AML-193 (cell line): ENCODE data around the gene R3HDM2.

Source experiments
- DNase-seq, 2 experiments: peaks; one replicate each; lab custom pipeline; 2025; lab: John Stamatoyannopoulos, UW

The R3HDM2 gene

GRCh38 chr12:57240066-57240921 is 190.5 kb downstream of the R3HDM2 start:
- DNase-seq, result peak in 1 of 2 experiments; percentile 12

- DNase-seq, result no peak
Observed at GRCh38 chr12:57239587-57240065, 191.2 kb downstream of the R3HDM2 start.

GRCh38 chr12:57238854-57239554 is 191.8 kb downstream of the R3HDM2 start:
- DNase-seq, result peak; percentile 65 to 69

GRCh38 chr12:57237932-57238853 is 192.7 kb downstream of the R3HDM2 start:
- no peak for DNase-seq

GRCh38 chr12:57237596-57237931 is 193.3 kb downstream of the R3HDM2 start:
- DNase-seq, result no peak

GRCh38 chr12:57236925-57237595 is 193.8 kb downstream of the R3HDM2 start:
- DNase-seq, result no peak

GRCh38 chr12:57236201-57236924 is 194.5 kb downstream of the R3HDM2 start:
- no peak for DNase-seq

GRCh38 chr12:57235728-57236131 is 195.1 kb downstream of the R3HDM2 start:
- no peak for DNase-seq

GRCh38 chr12:57235017-57235727 is 195.7 kb downstream of the R3HDM2 start:
- no peak for DNase-seq

- DNase-seq, result no peak
Observed at GRCh38 chr12:57234571-57235016, 196.2 kb downstream of the R3HDM2 start.

GRCh38 chr12:57234233-57234570 is 196.6 kb downstream of the R3HDM2 start:
- DNase-seq, result no peak

- no peak for DNase-seq
Observed at GRCh38 chr12:57233357-57234232, 197.2 kb downstream of the R3HDM2 start.

GRCh38 chr12:57232156-57232756 is 198.6 kb downstream of the R3HDM2 start:
- DNase-seq, result no peak

- no peak for DNase-seq
Observed at GRCh38 chr12:57231276-57232021, 199.4 kb downstream of the R3HDM2 start.

GRCh38 chr12:57230381-57231155 is 200.3 kb downstream of the R3HDM2 start:
- no peak for DNase-seq

GRCh38 chr12:57229634-57230380 is 201.0 kb downstream of the R3HDM2 start, which contains the start of gene SHMT2:
TSS of gene SHMT2 (plus strand) at chr12:57229711. CDS start at chr12:57229779, 68 bp downstream.
- peak; percentile 95 for DNase-seq
